Rectal smooth muscle tissue (tissue), 1 donor: ENCODE results near the gene IL1R2.

Experiments
- H3K27ac ChIP-seq: one replicate; pipeline ENCODE4 v1.7.0; 2013; ENCODE audit warnings: low read depth, low read length, inconsistent platforms
- H3K27me3 ChIP-seq: one replicate; pipeline ENCODE4 v1.7.0; 2013; ENCODE audit warnings: low read length; ENCODE audit not compliant: control insufficient read depth, insufficient read depth
- H3K36me3 ChIP-seq: one replicate; pipeline ENCODE4 v1.7.0; 2013; ENCODE audit warnings: low read length; ENCODE audit not compliant: control insufficient read depth, insufficient read depth
- H3K4me1 ChIP-seq: one replicate; pipeline ENCODE4 v1.7.0; 2013; ENCODE audit warnings: low read length; ENCODE audit not compliant: control insufficient read depth, insufficient read depth
- H3K4me3 ChIP-seq: one replicate; pipeline ENCODE4 v1.7.0; 2013; ENCODE audit warnings: low read length
- H3K9ac ChIP-seq: one replicate; pipeline ENCODE4 v1.7.0; 2013; ENCODE audit warnings: low read length

IL1R2 gene

DNA sequence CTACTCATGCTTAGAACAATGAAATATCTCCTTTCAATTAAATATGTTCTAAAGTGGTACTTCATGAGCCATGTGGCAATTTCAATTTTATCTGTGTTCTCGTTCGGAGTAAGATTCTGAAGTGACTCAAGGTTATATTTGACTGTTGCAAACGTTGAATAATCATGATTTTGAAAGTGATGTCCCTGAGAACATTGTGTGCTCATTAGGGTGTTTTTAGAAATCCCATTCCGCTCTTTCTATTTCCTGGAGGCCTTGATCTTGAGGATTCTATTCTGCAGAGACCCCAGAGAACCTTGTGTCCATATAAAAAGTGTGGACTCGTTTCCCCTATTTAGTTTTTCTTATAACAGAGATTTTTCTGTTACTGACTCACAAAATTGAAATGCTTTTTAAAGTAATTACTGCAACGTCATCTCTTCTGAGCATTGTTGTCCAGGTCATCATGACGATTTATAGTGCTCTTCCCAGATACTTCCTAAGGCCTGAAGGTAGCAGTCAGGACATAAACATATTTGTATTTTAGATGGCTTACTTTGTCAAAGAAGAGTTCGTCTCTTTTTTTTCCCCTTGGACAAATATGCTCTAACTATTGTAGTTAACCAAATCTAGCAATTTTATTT is 27.2 kb downstream of the IL1R2 start:
- H3K27me3 ChIP-seq = no peaks in the 10 kb centered on the region
- H3K36me3 ChIP-seq = no peaks in the 10 kb centered on the region
- H3K27ac ChIP-seq = no peak overlapping the region
- no peaks in the 10 kb centered on the region for H3K4me1 ChIP-seq
- no peak overlapping the region for H3K4me3 ChIP-seq
- no peak overlapping the region for H3K9ac ChIP-seq

GRCh38 chr2:102020596-102021170 is 28.9 kb downstream of the IL1R2 start:
- Histone ChIP-seq H3K27me3 (no peaks in the 10 kb centered on the region), H3K27ac (no peak overlapping the region), H3K4me1 (no peaks in the 10 kb centered on the region), H3K4me3 (no peak overlapping the region), H3K9ac (no peak overlapping the region), H3K36me3 (no peaks in the 10 kb centered on the region)

GRCh38 chr2:102021779-102022178 is 30.0 kb downstream of the IL1R2 start:
- no peaks in the 10 kb centered on the region for H3K36me3 ChIP-seq
- H3K27me3 ChIP-seq = no peaks in the 10 kb centered on the region
- no peaks in the 10 kb centered on the region for H3K4me1 ChIP-seq
- no peak overlapping the region for H3K4me3 ChIP-seq
- H3K9ac ChIP-seq = no peak overlapping the region
- H3K27ac ChIP-seq = no peak overlapping the region

GRCh38 chr2:102022884-102023539 is 31.3 kb downstream of the IL1R2 start:
- Histone ChIP-seq H3K27me3 (no peaks in the 10 kb centered on the region), H3K4me1 (no peaks in the 10 kb centered on the region), H3K27ac (no peak overlapping the region), H3K9ac (no peak overlapping the region), H3K36me3 (no peaks in the 10 kb centered on the region), H3K4me3 (no peak overlapping the region)

GRCh38 chr2:102024410-102024809 is 32.6 kb downstream of the IL1R2 start:
- H3K27ac ChIP-seq = no peak overlapping the region
- no peaks in the 10 kb centered on the region for H3K4me1 ChIP-seq
- H3K9ac ChIP-seq = no peak overlapping the region
- H3K27me3 ChIP-seq = no peaks in the 10 kb centered on the region
- no peak overlapping the region for H3K4me3 ChIP-seq
- no peaks in the 10 kb centered on the region for H3K36me3 ChIP-seq

DNA sequence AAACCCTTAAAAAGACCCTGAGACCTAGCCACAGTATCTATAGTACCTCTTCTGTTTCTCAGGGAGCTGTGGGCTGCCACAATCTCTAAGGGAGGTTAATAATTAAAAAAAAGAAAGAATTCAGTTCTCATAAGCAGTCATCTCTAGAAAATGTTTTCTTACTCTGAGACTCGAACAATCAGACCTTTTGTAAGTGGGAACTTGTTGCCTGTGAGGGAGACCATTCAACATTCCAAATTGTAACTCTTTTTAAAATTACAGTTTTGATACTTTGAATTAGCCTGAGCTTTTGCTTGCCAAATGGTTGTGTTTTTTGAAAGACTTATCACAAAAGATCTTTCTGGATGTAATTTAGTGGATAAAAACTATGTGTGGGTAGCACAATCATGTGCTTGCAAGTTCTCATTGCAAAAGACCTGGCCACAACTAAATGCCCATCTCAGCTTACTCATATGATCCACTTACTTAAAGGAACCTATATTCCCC is 33.3 kb downstream of the IL1R2 start:
- Histone ChIP-seq H3K36me3 (no peaks in the 10 kb centered on the region), H3K4me3 (no peak overlapping the region), H3K27ac (no peak overlapping the region), H3K4me1 (no peaks in the 10 kb centered on the region), H3K27me3 (no peaks in the 10 kb centered on the region), H3K9ac (no peak overlapping the region)

DNA sequence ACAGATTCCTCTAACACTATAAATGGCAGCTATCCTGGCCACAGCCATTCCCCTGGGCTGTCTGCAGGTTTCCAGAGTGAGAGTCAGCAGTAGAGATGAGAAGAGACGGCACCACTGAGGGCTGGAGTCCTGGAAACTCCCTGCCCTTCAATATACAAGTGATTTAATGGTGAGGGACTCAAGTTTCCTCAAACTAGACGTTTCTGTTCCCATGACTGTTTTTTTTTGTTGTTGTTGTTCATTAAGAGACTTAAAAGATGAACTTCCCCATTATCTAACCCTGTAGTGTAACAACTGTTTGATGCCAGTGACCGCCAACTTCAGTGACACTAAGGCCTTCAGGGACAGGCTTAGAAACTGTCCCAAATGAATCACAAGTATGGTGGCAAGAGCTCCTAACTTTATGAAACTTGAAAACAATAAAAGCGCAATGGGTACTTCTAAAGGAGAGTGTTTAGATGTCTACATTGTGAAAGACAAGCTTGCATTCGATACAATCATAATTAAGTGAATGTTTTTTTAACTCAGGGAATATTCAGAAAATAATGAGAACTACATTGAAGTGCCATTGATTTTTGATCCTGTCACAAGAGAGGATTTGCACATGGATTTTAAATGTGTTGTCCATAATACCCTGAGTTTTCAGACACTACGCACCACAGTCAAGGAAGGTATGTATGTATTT is 34.0 kb downstream of the IL1R2 start:
- no peaks in the 10 kb centered on the region for H3K36me3 ChIP-seq
- no peaks in the 10 kb centered on the region for H3K4me1 ChIP-seq
- H3K9ac ChIP-seq = no peak overlapping the region
- H3K27me3 ChIP-seq = no peaks in the 10 kb centered on the region
- H3K27ac ChIP-seq = no peak overlapping the region
- no peak overlapping the region for H3K4me3 ChIP-seq

GRCh38 chr2:102027036-102027980 is 35.5 kb downstream of the IL1R2 start:
- Histone ChIP-seq H3K4me3 (no peak overlapping the region), H3K4me1 (no peaks in the 10 kb centered on the region), H3K27me3 (no peaks in the 10 kb centered on the region), H3K9ac (no peak overlapping the region), H3K27ac (no peak overlapping the region), H3K36me3 (no peaks in the 10 kb centered on the region)

GRCh38 chr2:102028470-102028869 is 36.7 kb downstream of the IL1R2 start:
- Histone ChIP-seq H3K4me1 (no peaks in the 10 kb centered on the region), H3K4me3 (no peak overlapping the region), H3K9ac (no peak overlapping the region), H3K36me3 (no peaks in the 10 kb centered on the region), H3K27me3 (no peaks in the 10 kb centered on the region), H3K27ac (no peak overlapping the region)

DNA sequence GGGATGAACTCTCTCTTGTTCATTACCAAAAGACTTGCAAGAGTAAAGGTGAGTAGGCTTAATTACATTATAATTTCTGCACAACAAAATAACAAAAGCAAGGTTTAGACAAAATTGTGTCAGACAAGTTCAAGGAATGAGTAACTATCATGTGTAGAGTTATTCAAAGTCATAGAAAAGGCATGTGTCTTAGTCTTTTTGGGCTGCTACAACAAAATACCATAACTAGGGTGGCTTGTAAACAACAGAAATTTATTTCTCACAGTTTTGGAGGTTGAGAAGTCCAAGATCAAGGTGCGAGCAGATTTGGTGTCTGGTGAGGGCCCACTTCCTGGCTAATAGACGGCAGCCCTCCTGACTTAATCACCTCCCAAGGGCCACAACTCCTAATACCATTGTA is 37.6 kb downstream of the IL1R2 start:
- H3K4me1 ChIP-seq = no peaks in the 10 kb centered on the region
- H3K9ac ChIP-seq = no peak overlapping the region
- no peaks in the 10 kb centered on the region for H3K36me3 ChIP-seq
- no peak overlapping the region for H3K27ac ChIP-seq
- H3K4me3 ChIP-seq = no peak overlapping the region
- no peaks in the 10 kb centered on the region for H3K27me3 ChIP-seq

DNA sequence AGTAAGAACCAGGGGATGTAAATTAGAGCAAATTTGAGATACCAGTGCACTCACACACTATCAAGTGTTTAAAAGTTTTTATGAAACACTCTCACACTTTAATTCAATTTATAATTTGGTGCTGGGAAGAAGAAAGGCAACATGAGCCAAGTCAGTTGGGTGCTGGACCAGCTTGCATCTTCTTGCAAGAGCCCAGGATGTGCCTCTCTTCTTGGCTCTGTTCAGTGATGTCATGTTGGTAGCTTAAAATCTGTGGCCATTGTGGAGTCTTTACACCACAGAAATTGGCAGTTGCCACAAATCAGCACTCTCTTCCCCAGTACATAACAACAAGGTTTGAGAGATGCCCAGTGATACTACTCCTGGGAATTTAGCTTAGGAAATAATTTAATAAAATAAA is 38.2 kb downstream of the IL1R2 start:
- Histone ChIP-seq H3K9ac (no peak overlapping the region), H3K36me3 (no peaks in the 10 kb centered on the region), H3K4me1 (no peaks in the 10 kb centered on the region), H3K27ac (no peak overlapping the region), H3K27me3 (no peaks in the 10 kb centered on the region), H3K4me3 (no peak overlapping the region)

- Histone ChIP-seq H3K27ac (no peak overlapping the region), H3K36me3 (no peaks in the 10 kb centered on the region), H3K27me3 (no peaks in the 10 kb centered on the region), H3K4me1 (no peaks in the 10 kb centered on the region), H3K9ac (no peak overlapping the region), H3K4me3 (no peak overlapping the region)
Measured at GRCh38 chr2:102030502-102030854, 38.7 kb downstream of the IL1R2 start.
